ENCODE measurements around the gene CERS3.

The CERS3 gene

GRCh38 chr15:100517846-100518245 is 10.9 kb downstream of the CERS3 start:
- Histone ChIP-seq H3K4me2 (no peak overlapping the region), H3K9ac (no peak overlapping the region), H2AFZ (ENCODE audit: low read depth) (no peak overlapping the region), H3K27me3 (ENCODE audit: insufficient read depth, low read depth) (no peaks in the 10 kb centered on the region), H4K20me1 (ENCODE audit: insufficient read depth) (no peaks in the 10 kb centered on the region), H3K27ac (no peak overlapping the region), H3K79me2 (ENCODE audit: insufficient read depth, low read depth) (no peaks in the 10 kb centered on the region), H3K4me1 (ENCODE audit: low read depth, poor library complexity, severe bottlenecking) (no peaks in the 10 kb centered on the region), H3K36me3 (ENCODE audit: insufficient read depth) (no peaks in the 10 kb centered on the region), H3K4me3 (IDR thresholded peaks at IDR 0.05; ENCODE audit: insufficient read depth, low read depth, low read length) (no peak overlapping the region)
- TF ChIP-seq CTCF (conservative IDR thresholded peaks at IDR 0.05; ENCODE audit: low read depth, low read length) = no peak

GRCh38 chr15:100516643-100517512 is 11.9 kb downstream of the CERS3 start:
- Histone ChIP-seq H3K36me3 (ENCODE audit: insufficient read depth) (no peaks in the 10 kb centered on the region), H3K4me3 (IDR thresholded peaks at IDR 0.05; ENCODE audit: insufficient read depth, low read depth, low read length) (no peak overlapping the region), H3K27ac (no peak overlapping the region), H3K4me2 (no peak overlapping the region), H3K4me1 (ENCODE audit: low read depth, poor library complexity, severe bottlenecking) (no peaks in the 10 kb centered on the region), H3K9ac (no peak overlapping the region), H3K27me3 (ENCODE audit: insufficient read depth, low read depth) (no peaks in the 10 kb centered on the region), H4K20me1 (ENCODE audit: insufficient read depth) (no peaks in the 10 kb centered on the region), H3K79me2 (ENCODE audit: insufficient read depth, low read depth) (no peaks in the 10 kb centered on the region), H2AFZ (ENCODE audit: low read depth) (no peak overlapping the region)
- TF ChIP-seq CTCF (conservative IDR thresholded peaks at IDR 0.05; ENCODE audit: low read depth, low read length) = no peak

- H3K36me3 ChIP-seq (ENCODE audit: insufficient read depth) = no peaks in the 10 kb centered on the region
- H2AFZ ChIP-seq (ENCODE audit: low read depth) = no peak overlapping the region
- H3K27ac ChIP-seq = no peak overlapping the region
- no peak overlapping the region for H3K9ac ChIP-seq
- H3K27me3 ChIP-seq (ENCODE audit: insufficient read depth, low read depth) = no peaks in the 10 kb centered on the region
- H4K20me1 ChIP-seq (ENCODE audit: insufficient read depth) = no peaks in the 10 kb centered on the region
- no peaks in the 10 kb centered on the region for H3K79me2 ChIP-seq (ENCODE audit: insufficient read depth, low read depth)
- no peak overlapping the region for H3K4me2 ChIP-seq
- H3K4me1 ChIP-seq (ENCODE audit: low read depth, poor library complexity, severe bottlenecking) = no peaks in the 10 kb centered on the region
- no peak for TF ChIP-seq CTCF (conservative IDR thresholded peaks at IDR 0.05; ENCODE audit: low read depth, low read length)
- no peak overlapping the region for H3K4me3 ChIP-seq (IDR thresholded peaks at IDR 0.05; ENCODE audit: insufficient read depth, low read depth, low read length)
These were observed 13.0 kb downstream of the CERS3 start for GRCh38 chr15:100515758-100516157.

GRCh38 chr15:100508641-100509300 is 20.0 kb downstream of the CERS3 start:
- no peaks in the 10 kb centered on the region for H3K36me3 ChIP-seq (ENCODE audit: insufficient read depth)
- H3K4me1 ChIP-seq (ENCODE audit: low read depth, poor library complexity, severe bottlenecking) = no peaks in the 10 kb centered on the region
- H3K9ac ChIP-seq = no peak overlapping the region
- no peak overlapping the region for H3K4me3 ChIP-seq (IDR thresholded peaks at IDR 0.05; ENCODE audit: insufficient read depth, low read depth, low read length)
- no peaks in the 10 kb centered on the region for H4K20me1 ChIP-seq (ENCODE audit: insufficient read depth)
- no peaks in the 10 kb centered on the region for H3K79me2 ChIP-seq (ENCODE audit: insufficient read depth, low read depth)
- no peak overlapping the region for H3K27ac ChIP-seq
- H2AFZ ChIP-seq (ENCODE audit: low read depth) = no peak overlapping the region
- no peaks in the 10 kb centered on the region for H3K27me3 ChIP-seq (ENCODE audit: insufficient read depth, low read depth)
- TF ChIP-seq CTCF (conservative IDR thresholded peaks at IDR 0.05; ENCODE audit: low read depth, low read length) = no peak
- no peak overlapping the region for H3K4me2 ChIP-seq

Data from KMS-11 (cell line).